Activated CD8-positive, alpha-beta T cell treated with anti-CD3 and anti-CD28 coated beads, Interleukin-2, amount 10 ng/mL, durations not matched to agents 7 days and 5 days (primary cell): ENCODE data around the gene HSPB7. TPM values are rescaled to one million over a fixed set of nuclear protein-coding genes. Genes with fewer than 3 reads are reported as not detected.

Source experiments
- ATAC-seq: fragments of 150-1000 bp; cut with Tn5 transposase; one replicate; pipeline ENCODE4 v1.10.0; 2021; ENCODE audit warnings: moderate library complexity
- CTCF ChIA-PET: fragments of 350-600 bp; sonication (Branson Sonifier 250); formaldehyde crosslinking; loops from one replicate; lab custom pipeline; 2021; ENCODE audit warnings: antibody characterized with exemption; lab: Charles Lee
- POLR2A ChIA-PET: fragments of 350-600 bp; sonication (Branson Sonifier 250); formaldehyde crosslinking; loops from one replicate; lab custom pipeline; 2021; ENCODE audit warnings: antibody characterized with exemption; lab: Charles Lee
- DNase-seq: peaks from one replicate; pipeline ENCODE4 v3.0.0-alpha.2; 2020
- H3K27ac Mint-ChIP-seq: one replicate; pipeline ENCODE4 v1.8.0; 2021; ENCODE audit warnings: mild to moderate bottlenecking, mixed read lengths
- H3K27me3 Mint-ChIP-seq: one replicate; pipeline ENCODE4 v1.8.0; 2021; ENCODE audit warnings: low read depth, mixed read lengths
- H3K36me3 Mint-ChIP-seq: one replicate; pipeline ENCODE4 v1.8.0; 2021; ENCODE audit warnings: low read depth, mixed read lengths
- H3K4me1 Mint-ChIP-seq: one replicate; pipeline ENCODE4 v1.8.0; 2021; ENCODE audit warnings: low read depth, mixed read lengths
- H3K4me3 Mint-ChIP-seq: one replicate; pipeline ENCODE4 v1.8.0; 2021; ENCODE audit warnings: mild to moderate bottlenecking, mixed read lengths
- H3K9me3 Mint-ChIP-seq: one replicate; pipeline ENCODE4 v1.8.0; 2022; ENCODE audit warnings: mixed read lengths; ENCODE audit not compliant: insufficient read depth
- total RNA-seq, 2 experiments: library from RNA; stranded (reverse); gene quantifications; one replicate each; pipeline ENCODE4 v1.2.3, GENCODE V29; 2021

HSPB7 gene
- total RNA-seq, 2 experiments from 2014 or later: not detected

DNA sequence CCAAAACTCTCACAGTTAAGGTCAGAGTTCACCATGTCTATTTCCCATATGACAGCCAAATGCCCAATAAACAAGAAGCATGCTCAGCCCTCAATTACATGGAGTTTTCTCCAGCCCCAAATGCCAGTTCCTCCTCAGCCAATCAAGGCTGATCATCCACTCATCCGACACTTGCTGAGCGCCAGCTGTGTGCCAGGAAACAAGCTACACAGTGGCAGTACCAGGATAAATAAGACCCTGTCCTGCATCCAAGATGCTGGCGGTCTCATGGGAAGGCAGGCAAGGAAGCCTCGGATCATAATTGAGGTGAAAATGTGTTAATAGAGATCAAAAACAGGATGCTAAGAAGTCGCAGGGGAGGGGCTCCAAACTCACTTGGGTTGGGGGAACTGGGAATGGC, 49.7 kb downstream of the HSPB7 start:
- Mint-ChIP-seq H3K27me3 (no peaks in the 10 kb centered on the region), H3K4me3 (no peak overlapping the region), H3K4me1 (peaks cover 61% of the 10 kb centered on the region), H3K36me3 (peaks cover 56% of the 10 kb centered on the region), H3K9me3 (no peaks in the 10 kb centered on the region), H3K27ac (no peak overlapping the region)
- ChIA-PET CTCF (no interaction called here), POLR2A (interaction anchor here (1.3 kb wide), 1 partner anchor 121 kb away, joined by 4 read pairs; the partner anchor contains the start of gene SPEN)
- DNase-seq (no peak), ATAC-seq (no peak)

DNA sequence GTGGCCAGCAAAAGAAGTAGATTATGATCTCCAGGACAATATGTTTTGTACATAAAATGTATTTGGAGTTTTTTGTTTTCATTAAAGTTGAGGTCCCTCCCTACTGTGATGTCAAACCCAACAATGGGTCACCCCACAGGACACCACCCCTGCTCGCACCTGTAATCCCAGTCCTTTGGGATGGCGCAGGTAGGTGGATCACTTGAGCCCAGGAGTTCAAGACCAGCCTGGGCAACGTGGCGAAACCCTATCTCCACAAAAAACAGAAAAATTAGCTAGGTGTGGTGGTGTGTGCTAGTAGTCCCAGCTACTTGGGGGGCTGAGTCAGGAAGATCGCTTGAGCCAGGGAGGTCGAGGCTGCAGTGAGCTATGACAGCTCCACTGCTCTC, 50.9 kb downstream of the HSPB7 start:
- H3K4me1 Mint-ChIP-seq: peaks cover 63% of the 10 kb centered on the region
- H3K9me3 Mint-ChIP-seq: no peaks in the 10 kb centered on the region
- ChIA-PET CTCF (no interaction called here), POLR2A (interaction anchor here (2.2 kb wide), 1 partner anchor 9 kb away, joined by 24 read pairs; the partner anchor contains the start of gene ZBTB17)
- ATAC-seq (no peak), DNase-seq (no peak)
- no peaks in the 10 kb centered on the region for H3K27me3 Mint-ChIP-seq
- H3K4me3 Mint-ChIP-seq: peak overlapping the region; percentile 9
- peaks cover 45% of the 10 kb centered on the region for H3K36me3 Mint-ChIP-seq
- peak overlapping the region; percentile 60 for H3K27ac Mint-ChIP-seq

DNA sequence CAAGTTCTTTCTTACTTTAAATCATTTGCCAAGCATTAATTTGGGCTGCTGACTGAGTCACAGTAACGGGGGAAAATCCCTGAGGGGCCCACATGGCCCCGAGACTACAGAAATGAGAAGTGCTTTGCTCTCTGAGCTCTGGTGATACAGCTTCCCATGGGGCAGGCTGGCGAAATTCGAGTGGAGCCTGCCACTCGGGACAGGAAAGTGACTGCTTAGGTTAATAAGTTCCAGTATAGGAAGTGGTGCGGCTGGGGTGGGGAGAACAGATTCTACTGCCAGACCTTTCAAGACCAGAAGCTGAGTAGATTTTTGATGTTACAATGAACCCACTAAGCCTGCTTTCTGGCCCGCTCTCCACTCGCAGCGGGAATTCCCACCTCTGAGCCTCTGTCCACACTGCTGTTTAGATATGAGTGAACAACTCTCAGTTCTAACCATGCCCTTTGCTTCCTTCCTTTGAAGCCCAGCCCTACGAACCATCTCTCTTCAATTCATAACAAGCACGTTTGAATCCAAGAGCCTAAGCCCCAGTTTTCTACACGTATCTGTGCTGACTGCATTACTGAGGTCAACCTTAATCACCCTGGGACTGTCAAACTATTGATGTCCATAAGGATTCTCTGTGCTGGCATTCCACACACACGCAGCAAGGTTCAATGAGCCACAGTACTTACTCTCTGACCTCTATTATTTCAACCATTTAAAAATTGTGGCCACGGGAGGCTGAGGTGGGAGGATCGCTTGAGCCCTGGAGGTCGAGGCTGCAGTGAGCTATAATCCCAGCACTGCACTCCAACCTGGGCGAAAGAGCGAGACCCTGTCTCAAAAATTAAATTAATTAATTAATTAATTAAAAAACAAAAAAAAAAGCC, 51.5 kb downstream of the HSPB7 start:
- Mint-ChIP-seq H3K9me3 (no peaks in the 10 kb centered on the region), H3K27ac (peak overlapping the region; percentile 90), H3K4me3 (peak overlapping the region; percentile 67), H3K4me1 (peaks cover 62% of the 10 kb centered on the region), H3K36me3 (peaks cover 43% of the 10 kb centered on the region), H3K27me3 (no peaks in the 10 kb centered on the region)
- ChIA-PET POLR2A (interaction anchor here (0.6 to 2.2 kb wide), 6 partner anchors 9 to 348 kb away, joined by 3 to 24 read pairs (median 4); partner anchors contain the start of genes SPEN and ZBTB17), CTCF (interaction anchor here (0.7 to 1.1 kb wide), 3 partner anchors 9 to 175 kb away, joined by 3 to 4 read pairs (median 3); no protein-coding TSS in a partner anchor)
- ATAC-seq: peak; percentile 82
- peak; percentile 71 for DNase-seq

DNA sequence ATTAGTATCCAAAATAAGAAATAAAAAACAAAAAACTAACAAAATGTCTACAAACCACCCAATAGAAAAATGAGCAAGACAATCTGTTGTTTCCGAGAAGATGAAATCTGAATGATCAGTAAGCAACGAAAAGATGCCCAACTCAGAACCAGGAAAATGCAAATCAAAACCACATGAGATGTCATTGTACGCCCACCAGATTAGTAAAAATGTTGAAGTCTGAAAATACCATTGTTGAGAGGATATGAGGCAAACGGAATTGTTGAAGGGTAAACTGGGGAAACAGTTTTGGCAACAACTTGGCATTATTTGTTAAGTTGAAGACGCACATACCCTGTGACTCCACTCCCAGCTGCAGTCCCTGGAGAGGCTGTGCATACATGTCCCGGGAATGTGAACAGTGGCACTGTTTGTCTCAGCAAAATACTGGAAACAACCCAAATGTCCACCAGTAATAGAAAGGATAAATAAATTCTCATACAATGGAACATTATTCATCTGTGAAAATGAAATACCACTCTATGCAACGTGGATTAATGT, 52.5 kb downstream of the HSPB7 start:
- no peaks in the 10 kb centered on the region for H3K9me3 Mint-ChIP-seq
- H3K27ac Mint-ChIP-seq: peak overlapping the region; percentile 90
- CTCF ChIA-PET: interaction anchor here (1.1 kb wide), 1 partner anchor 8 kb away, joined by 4 read pairs; no protein-coding TSS in a partner anchor
- peaks cover 39% of the 10 kb centered on the region for H3K36me3 Mint-ChIP-seq
- H3K4me3 Mint-ChIP-seq: peak overlapping the region; percentile 67
- no peak for DNase-seq
- ATAC-seq: no peak
- no peaks in the 10 kb centered on the region for H3K27me3 Mint-ChIP-seq
- H3K4me1 Mint-ChIP-seq: peaks cover 62% of the 10 kb centered on the region
- POLR2A ChIA-PET: interaction anchor here (0.6 to 2.2 kb wide), 5 partner anchors 10 to 347 kb away, joined by 3 to 24 read pairs (median 4); partner anchors contain the start of genes SPEN and ZBTB17

Other genes with a start within 250 kb of the HSPB7 start
- gene UQCRHL, start 210.4 kb downstream of the HSPB7 start, total RNA-seq: 1 to 10 TPM; 2.4 to 2.8 TPM
- 10 to 100 TPM; 65.0 to 66.3 TPM for gene SPEN, start 170.3 kb downstream of the HSPB7 start, total RNA-seq
- 10 to 100 TPM; 32.3 to 33.3 TPM for gene ZBTB17, start 41.9 kb downstream of the HSPB7 start, total RNA-seq
- gene SRARP, start 13.8 kb downstream of the HSPB7 start, total RNA-seq: not detected
- not detected for gene CLCNKA, start 4.0 kb upstream of the HSPB7 start, total RNA-seq
- gene CLCNKB, start 25.7 kb upstream of the HSPB7 start, total RNA-seq: not detected
- 1 to 10 TPM; 6.0 to 6.1 TPM for gene FAM131C, start 55.6 kb upstream of the HSPB7 start, total RNA-seq
- not detected for gene EPHA2, start 138.0 kb upstream of the HSPB7 start, total RNA-seq
- 10 to 100 TPM; 11.4 to 11.9 TPM for gene ARHGEF19, start 194.6 kb upstream of the HSPB7 start, total RNA-seq
- 1 to 10 TPM; 5.1 to 6.1 TPM for gene CPLANE2, start 219.1 kb upstream of the HSPB7 start, total RNA-seq